Activated T-helper 2 cell treated with anti-CD3 and anti-CD28 coated beads, Interferon-gamma antibody, Interleukin-2, Interleukin-4, amounts not matched to agents 10 μg/mL and 5 μg/mL and 100 μg/mL, durations not matched to agents 14 hours and 24 hours and 36 hours (primary cell): ENCODE measurements around the gene DNAJC1. TPM values are rescaled to one million over a fixed set of nuclear protein-coding genes. Genes with fewer than 3 reads are reported as not detected.
"Not testable (repeated sequence)": the region's sequence is repeated elsewhere in the genome, so short reads cannot be mapped to it uniquely, and the experiment has no call there.

Experiments used
- DNase-seq: peaks from one replicate; pipeline ENCODE4 v3.0.0; 2021; ENCODE audit warnings: low spot score
- H3K27ac Mint-ChIP-seq: one replicate; pipeline ENCODE4 v1.8.0; 2021; ENCODE audit warnings: mixed read lengths
- H3K27me3 Mint-ChIP-seq: one replicate; pipeline ENCODE4 v1.8.0; 2021; ENCODE audit warnings: low read depth, mixed read lengths
- H3K36me3 Mint-ChIP-seq: one replicate; pipeline ENCODE4 v1.8.0; 2021; ENCODE audit warnings: low read depth, mixed read lengths
- H3K4me1 Mint-ChIP-seq: one replicate; pipeline ENCODE4 v1.8.0; 2021; ENCODE audit warnings: low read depth, mixed read lengths
- H3K4me3 Mint-ChIP-seq: one replicate; pipeline ENCODE4 v1.8.0; 2021; ENCODE audit warnings: low read depth, mild to moderate bottlenecking, moderate library complexity, mixed read lengths
- H3K9me3 Mint-ChIP-seq: one replicate; pipeline ENCODE4 v1.8.0; 2021; ENCODE audit warnings: mixed read lengths
- intact Hi-C: fragments of 100-400 bp; cut with micrococcal nuclease; formaldehyde crosslinking; loops from one replicate; pipeline ENCODE4 v1.15.1; 2023
- total RNA-seq: library from RNA; stranded (reverse); gene quantifications from 2 replicates; pipeline ENCODE4 v1.2.3, GENCODE V29; 2022

The DNAJC1 gene
- total RNA-seq, 1 donor from 2014 or later, result 24.0 TPM

DNA sequence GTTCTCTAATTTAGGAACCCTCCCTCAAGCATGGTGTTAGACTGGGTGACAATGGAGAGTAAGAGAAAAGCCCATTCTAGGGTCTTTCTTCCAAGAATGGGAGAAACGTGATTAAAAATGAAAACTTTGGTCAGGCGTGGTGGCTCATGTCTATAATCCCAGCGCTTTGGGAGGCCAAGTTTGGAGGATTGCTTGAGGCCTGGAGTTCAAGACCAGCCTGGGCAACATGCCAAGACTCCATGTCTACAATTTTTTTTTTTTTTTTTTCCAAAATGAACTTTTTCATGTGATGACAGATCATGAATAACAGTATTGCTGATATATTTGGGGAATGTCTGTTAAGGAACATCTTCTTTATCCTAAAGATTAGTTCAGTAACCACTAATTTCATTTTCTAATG, 274.9 kb downstream of the DNAJC1 start:
- Mint-ChIP-seq H3K36me3 (peaks cover 44% of the 10 kb centered on the region), H3K27ac (no peak overlapping the region), H3K4me1 (peaks cover 23% of the 10 kb centered on the region), H3K9me3 (no peaks in the 10 kb centered on the region), H3K4me3 (no peak overlapping the region), H3K27me3 (no peaks in the 10 kb centered on the region)
- no peak for DNase-seq
- intact Hi-C loops, result no loop called here

DNA sequence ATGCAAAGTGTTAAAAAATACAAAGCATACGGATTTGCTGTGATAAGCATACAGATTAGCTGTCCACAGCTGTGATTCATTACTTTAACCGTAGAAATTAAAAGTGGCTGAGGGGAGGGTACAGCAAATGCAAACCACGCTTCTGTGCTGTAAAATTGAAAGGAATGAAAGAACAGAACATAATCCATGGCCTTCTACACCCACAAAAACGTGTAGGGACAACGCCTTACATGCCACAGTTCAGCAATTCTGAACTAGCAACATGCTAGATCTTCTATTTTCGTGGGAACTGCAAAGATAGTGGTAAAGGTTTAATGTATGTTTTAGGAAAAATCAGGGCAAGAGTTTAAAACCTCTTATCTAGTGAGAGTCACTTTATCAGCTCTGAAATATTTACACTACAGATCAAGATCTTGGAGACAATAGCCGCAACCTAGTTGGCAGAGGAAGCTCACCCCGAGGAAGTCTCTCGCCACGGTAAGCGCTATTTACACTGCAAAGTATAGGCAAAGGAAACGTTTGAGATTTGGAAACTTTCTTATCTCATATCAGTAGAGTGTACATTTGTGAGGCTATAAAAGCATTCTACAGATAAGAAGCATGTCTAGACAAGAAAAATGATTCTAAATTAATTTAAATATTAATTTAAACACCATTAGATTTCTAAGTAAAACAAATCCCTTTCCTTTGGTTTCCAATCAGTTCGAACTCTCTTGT, 275.9 kb downstream of the DNAJC1 start:
- H3K27ac Mint-ChIP-seq, result no peak overlapping the region
- H3K27me3 Mint-ChIP-seq, result no peaks in the 10 kb centered on the region
- no peak for DNase-seq
- H3K36me3 Mint-ChIP-seq, result peaks cover 43% of the 10 kb centered on the region
- H3K4me1 Mint-ChIP-seq, result peaks cover 24% of the 10 kb centered on the region
- H3K4me3 Mint-ChIP-seq, result no peak overlapping the region
- no peaks in the 10 kb centered on the region for H3K9me3 Mint-ChIP-seq
- intact Hi-C loops, result no loop called here

DNA sequence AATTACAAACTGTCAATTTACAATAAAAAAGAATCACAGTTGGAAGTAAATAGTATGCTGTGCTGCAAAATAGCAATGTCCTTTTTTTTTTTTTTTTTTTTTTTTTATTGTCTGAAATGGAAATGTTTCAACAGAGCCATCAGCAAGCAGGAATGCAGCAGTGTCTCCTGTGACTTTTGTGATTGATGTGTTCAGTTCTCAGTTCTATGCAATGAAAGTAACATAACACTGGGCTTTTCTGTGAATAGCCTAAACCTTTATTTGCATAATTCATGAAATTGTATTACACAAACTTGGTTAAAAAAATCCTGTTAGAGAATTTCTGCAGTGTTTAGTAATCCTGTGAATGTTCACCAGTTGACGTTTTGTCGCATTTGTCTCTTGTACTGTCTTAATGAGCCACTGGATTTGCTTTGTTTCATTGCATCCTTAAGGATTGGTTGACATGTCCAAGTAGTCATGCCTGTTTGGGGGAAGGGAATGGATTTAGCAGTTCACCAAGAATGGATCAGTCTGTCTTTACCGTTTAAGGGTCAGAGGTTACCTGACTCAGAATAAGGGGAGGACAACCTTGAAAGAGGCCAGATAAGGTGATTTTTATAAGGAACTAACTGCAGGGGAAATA, 276.8 kb downstream of the DNAJC1 start:
- Mint-ChIP-seq H3K27me3 (no peaks in the 10 kb centered on the region), H3K4me3 (no peak overlapping the region), H3K9me3 (no peaks in the 10 kb centered on the region), H3K27ac (no peak overlapping the region), H3K4me1 (peaks cover 20% of the 10 kb centered on the region), H3K36me3 (peaks cover 38% of the 10 kb centered on the region)
- DNase-seq, result no peak
- intact Hi-C loops, result no loop called here

DNA sequence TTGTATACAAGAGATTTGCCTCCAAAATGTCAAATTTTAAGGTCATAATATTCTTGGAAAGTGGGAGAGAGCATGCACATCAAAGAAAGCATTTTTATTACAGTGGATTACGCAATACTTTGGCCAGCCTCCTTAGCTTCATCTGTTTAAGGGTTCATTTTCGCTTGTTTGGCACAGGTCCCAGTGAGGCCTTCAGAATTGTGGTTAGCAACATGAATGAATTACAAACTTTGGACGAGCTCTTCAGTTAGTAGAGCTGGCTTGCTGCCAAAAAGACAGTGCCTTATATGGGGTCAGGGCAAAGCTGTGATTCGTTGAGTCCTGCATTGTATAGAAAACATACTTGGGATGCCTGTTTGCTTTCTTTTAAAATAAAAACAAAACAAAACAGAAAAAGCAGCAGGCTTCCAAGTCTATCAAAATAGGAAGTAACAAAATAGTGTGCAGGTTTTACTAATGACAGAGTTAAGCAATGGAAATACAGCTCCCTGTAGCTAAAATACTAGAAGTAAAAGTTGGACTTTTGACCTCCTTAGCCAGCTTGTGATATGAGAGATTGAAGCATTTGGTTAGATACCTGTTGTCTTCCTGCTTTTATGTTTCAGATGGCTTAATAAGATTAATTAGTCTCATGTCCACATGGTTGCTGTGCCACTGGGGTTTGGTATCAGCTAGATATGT, 278.7 kb downstream of the DNAJC1 start:
- H3K4me1 Mint-ChIP-seq, result peaks cover 20% of the 10 kb centered on the region
- H3K9me3 Mint-ChIP-seq, result no peaks in the 10 kb centered on the region
- DNase-seq, result no peak
- H3K27ac Mint-ChIP-seq, result no peak overlapping the region
- peaks cover 35% of the 10 kb centered on the region for H3K36me3 Mint-ChIP-seq
- H3K27me3 Mint-ChIP-seq, result no peaks in the 10 kb centered on the region
- H3K4me3 Mint-ChIP-seq, result no peak overlapping the region
- intact Hi-C loops, result no loop called here

DNA sequence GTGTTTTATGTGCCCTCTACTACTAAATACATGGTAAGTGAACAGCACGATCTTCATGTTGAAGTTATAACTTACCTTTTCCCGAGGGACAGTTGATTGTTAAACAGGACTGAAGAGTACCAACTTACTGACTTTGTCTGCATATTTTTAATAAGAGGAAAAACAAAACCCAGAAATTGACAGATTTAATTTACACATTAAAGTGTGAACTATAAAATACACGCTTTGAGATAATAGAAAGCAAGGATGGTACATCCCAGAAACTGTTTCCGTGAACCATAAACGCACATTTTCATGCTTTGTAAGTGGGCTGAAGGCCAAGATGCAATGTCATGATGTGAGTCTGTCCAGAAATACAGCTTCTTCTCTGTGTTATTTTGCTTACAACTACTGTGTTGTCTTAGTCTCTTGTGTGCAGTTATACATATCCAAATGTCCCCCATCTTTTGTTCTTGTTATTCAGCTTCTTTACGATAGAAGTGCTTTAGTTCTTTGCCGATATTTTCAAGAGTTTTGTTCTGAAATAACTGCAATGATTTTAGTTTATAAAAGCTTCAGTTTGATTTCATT, 279.4 kb downstream of the DNAJC1 start:
- intact Hi-C loops, result no loop called here
- peaks cover 29% of the 10 kb centered on the region for H3K36me3 Mint-ChIP-seq
- no peaks in the 10 kb centered on the region for H3K9me3 Mint-ChIP-seq
- H3K4me1 Mint-ChIP-seq, result peaks cover 20% of the 10 kb centered on the region
- H3K27me3 Mint-ChIP-seq, result no peaks in the 10 kb centered on the region
- H3K4me3 Mint-ChIP-seq, result no peak overlapping the region
- H3K27ac Mint-ChIP-seq, result no peak overlapping the region
- no peak for DNase-seq

DNA sequence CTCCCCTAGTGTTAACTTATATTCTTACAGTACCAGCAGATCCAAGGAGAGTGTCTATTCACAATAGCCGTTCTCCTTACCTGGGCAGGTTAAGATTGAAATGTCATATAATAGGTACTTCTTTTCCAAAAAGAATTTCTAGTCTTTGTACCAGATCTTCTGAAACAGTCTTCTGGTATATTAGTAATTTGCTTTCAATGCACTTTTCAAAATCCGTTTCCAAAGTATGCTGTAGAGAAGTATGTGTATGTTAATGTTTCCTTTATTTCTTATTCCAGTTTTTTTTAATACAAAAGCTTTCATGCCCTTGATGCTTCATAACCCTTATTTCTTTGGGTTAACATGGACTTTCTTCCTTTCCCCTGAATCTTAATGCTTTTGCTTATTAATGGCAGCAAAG, 281.3 kb downstream of the DNAJC1 start:
- H3K9me3 Mint-ChIP-seq, result no peaks in the 10 kb centered on the region
- no peaks in the 10 kb centered on the region for H3K27me3 Mint-ChIP-seq
- H3K4me3 Mint-ChIP-seq, result no peak overlapping the region
- H3K36me3 Mint-ChIP-seq, result peaks cover 25% of the 10 kb centered on the region
- no peak for DNase-seq
- no peak overlapping the region for H3K27ac Mint-ChIP-seq
- peaks cover 17% of the 10 kb centered on the region for H3K4me1 Mint-ChIP-seq
- intact Hi-C loops, result no loop called here

DNA sequence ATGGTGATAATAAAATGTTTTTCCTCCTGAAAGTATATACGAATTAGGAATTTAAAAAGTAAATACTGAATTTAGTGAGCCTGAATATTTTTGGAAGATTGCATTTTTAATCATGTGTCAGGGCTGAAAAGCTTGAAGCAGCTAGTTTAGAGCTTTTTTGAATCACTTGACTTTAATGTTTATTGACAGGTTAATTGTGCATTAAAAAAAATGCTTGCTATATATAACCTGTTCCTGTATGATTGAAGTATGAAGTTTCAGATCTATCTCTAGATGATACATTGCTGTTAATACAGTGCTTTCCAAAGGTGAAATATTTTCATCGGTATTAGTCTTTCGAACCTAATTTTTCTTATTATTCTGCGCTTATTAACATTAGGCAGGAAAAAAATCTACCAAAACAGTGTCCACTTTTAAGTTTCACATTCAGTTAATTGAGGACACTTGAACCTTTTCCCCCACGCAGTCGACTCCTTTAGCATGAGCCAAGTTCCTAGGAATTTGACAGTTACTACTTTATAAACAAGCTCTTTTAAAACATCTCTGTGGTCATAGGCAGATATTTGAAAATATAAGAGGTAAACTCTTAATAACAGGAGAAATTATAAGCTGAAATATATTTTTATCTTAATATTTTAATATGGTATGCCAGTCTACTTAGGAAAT, 282.4 kb downstream of the DNAJC1 start:
- Mint-ChIP-seq H3K4me1 (peaks cover 15% of the 10 kb centered on the region), H3K27ac (no peak overlapping the region), H3K36me3 (peaks cover 19% of the 10 kb centered on the region), H3K27me3 (no peaks in the 10 kb centered on the region), H3K4me3 (no peak overlapping the region), H3K9me3 (no peaks in the 10 kb centered on the region)
- intact Hi-C loops, result no loop called here
- no peak for DNase-seq

DNA sequence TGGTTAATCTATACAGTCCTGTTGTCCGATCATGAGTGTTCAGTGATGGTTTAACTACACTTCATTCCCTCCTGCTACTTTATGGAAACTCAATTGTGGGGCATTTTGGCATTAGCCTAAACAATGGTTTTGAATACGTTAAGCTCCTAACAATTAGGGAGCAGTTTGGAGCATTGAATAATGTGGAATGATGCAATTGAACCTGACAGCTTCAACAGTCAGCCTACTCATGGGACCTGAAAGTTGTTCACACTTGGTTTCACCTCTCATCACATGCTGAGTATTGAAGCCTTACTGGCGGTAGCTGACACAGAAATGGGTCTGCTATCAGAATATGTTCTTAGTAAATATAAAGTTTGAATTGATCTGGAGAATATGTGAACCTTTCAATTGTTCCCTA, 283.4 kb downstream of the DNAJC1 start:
- no peak overlapping the region for H3K27ac Mint-ChIP-seq
- intact Hi-C loops, result no loop called here
- DNase-seq, result no peak
- H3K4me1 Mint-ChIP-seq, result peaks cover 15% of the 10 kb centered on the region
- H3K27me3 Mint-ChIP-seq, result no peaks in the 10 kb centered on the region
- no peak overlapping the region for H3K4me3 Mint-ChIP-seq
- H3K36me3 Mint-ChIP-seq, result peaks cover 26% of the 10 kb centered on the region
- no peaks in the 10 kb centered on the region for H3K9me3 Mint-ChIP-seq

DNA sequence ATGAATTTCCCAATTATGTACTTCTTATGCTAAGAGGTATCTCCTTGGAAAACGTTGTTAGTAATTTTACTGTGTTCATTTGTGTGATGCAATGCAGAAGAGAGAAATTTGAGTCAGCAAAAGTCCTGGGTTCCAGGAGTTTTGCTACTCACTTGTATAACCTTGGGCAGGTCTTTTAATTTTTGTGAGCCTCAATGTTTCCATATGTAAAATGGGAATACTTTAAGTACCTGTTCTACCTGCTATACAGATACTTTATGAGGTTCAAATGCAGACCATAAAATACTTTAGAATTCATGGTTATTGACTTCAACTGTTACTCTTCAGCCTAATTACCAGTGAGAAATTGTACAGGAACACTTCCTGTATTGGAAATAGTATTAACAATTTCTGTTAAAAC, 284.0 kb downstream of the DNAJC1 start:
- Mint-ChIP-seq H3K27me3 (no peaks in the 10 kb centered on the region), H3K4me1 (peaks cover 11% of the 10 kb centered on the region), H3K36me3 (peaks cover 27% of the 10 kb centered on the region), H3K4me3 (no peak overlapping the region), H3K27ac (no peak overlapping the region), H3K9me3 (no peaks in the 10 kb centered on the region)
- intact Hi-C loops, result no loop called here
- DNase-seq, result no peak

DNA sequence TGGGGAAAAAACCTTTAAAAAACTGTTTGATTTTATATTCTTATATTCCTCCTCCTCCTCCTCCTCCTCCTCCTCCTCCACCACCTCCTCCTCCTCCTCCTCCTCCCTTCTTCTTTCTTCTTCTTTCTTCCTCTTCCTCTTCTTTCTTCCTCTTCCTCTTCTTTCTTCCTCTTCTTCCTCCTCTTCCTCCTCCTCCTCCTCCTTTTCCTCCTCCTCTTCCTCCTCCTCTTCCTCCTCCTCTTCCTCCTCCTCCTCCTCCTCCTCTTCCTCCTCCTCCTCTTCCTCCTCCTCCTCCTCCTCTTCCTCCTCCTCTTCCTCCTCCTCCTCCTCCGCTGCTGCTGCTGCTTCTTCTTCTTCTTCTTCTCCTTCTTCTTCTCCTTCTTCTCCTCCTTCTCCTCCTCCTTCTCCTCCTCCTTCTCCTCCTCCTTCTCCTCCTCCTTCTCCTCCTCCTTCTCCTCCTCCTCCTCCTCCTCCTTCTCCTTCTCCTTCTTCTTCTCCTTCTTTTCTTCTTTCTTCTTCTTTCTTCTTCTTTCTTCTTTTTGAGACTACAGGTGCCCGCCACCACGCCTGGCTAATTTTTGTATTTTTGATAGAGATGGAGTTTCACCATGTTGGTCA, 286.0 kb downstream of the DNAJC1 start:
- H3K27ac Mint-ChIP-seq, H3K4me3 Mint-ChIP-seq, H3K9me3 Mint-ChIP-seq, DNase-seq, H3K27me3 Mint-ChIP-seq, intact Hi-C loops, H3K4me1 Mint-ChIP-seq: not testable (repeated sequence)
- H3K36me3 Mint-ChIP-seq, result peaks cover 38% of the 10 kb centered on the region

DNA sequence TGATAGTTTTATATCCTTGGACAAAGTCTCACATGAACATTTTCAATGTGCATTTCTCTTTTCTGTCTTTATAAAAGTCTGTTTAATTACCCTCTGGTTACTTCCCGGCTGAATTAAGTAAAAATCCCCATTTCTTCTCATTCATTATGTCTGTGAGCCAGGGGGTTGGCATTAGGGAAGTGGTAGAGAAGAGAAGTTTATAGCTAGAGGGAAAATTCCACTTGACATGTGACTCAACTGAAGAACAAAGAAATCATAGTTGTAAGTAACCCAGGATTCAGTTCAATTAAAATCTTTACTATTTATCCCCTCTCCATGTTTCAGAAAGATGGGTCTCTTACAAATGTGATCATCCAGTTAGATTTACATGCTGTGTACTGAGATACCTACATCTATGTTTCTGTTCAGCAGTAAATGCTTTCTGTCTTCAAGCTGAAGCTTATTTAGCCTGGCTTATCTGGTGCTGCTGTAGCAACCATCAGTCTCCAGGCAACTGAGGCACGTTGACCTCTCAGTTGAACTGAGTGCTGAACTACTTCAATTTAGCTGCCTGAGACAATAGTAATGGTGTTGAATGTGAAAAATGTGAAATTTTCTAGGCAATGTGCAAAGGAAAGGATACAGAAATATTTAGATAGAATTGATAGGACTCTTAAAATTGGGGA, 287.9 kb downstream of the DNAJC1 start:
- H3K27ac Mint-ChIP-seq, result no peak overlapping the region
- intact Hi-C loops, result no loop called here
- H3K4me1 Mint-ChIP-seq, result peaks cover 10% of the 10 kb centered on the region
- no peaks in the 10 kb centered on the region for H3K9me3 Mint-ChIP-seq
- H3K4me3 Mint-ChIP-seq, result no peak overlapping the region
- DNase-seq, result no peak
- no peaks in the 10 kb centered on the region for H3K27me3 Mint-ChIP-seq
- peaks cover 38% of the 10 kb centered on the region for H3K36me3 Mint-ChIP-seq

DNA sequence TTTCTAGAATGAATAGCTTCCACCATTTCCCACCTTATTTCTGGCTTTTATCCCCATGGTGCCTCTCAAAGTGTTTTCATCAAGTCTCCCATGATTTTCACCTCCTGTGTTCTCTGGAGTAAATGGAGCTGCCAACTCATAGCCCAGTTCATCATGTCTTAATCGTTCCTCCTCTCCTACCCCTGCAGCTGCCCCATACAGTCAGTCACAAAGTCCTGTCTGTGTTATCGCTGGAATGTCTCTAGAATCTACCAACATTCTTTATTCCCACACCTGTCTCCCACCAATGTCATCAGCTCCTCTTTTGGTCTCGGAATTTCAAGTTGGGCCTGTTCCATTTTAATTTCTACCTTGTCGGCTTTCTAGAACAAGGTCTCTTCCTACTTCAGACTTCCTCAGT, 290.6 kb downstream of the DNAJC1 start:
- Mint-ChIP-seq H3K36me3 (peaks cover 39% of the 10 kb centered on the region), H3K9me3 (no peaks in the 10 kb centered on the region), H3K4me3 (no peak overlapping the region), H3K4me1 (peaks cover 14% of the 10 kb centered on the region), H3K27ac (no peak overlapping the region), H3K27me3 (no peaks in the 10 kb centered on the region)
- intact Hi-C loops, result no loop called here
- no peak for DNase-seq
